Measurements from ENCODE around the gene TANC1.
"Not testable (repeated sequence)": the region's sequence is repeated elsewhere in the genome, so short reads cannot be mapped to it uniquely, and the experiment has no call there.

TANC1 gene

GRCh38 chr2:159133797-159134196, 165.4 kb downstream of the TANC1 start:
- in situ Hi-C loops (cut with MboI; ENCODE audit: low sequenced_read_pairs), result no loop called here

- in situ Hi-C loops (cut with MboI; ENCODE audit: low sequenced_read_pairs), result no loop called here
Observed at GRCh38 chr2:159134979-159135378, 166.5 kb downstream of the TANC1 start.

- in situ Hi-C loops (cut with MboI; ENCODE audit: low sequenced_read_pairs), result no loop called here
Observed at GRCh38 chr2:159136391-159136790, 168.0 kb downstream of the TANC1 start.

- in situ Hi-C loops (cut with MboI; ENCODE audit: low sequenced_read_pairs), result no loop called here
Observed at GRCh38 chr2:159137511-159138241, 169.2 kb downstream of the TANC1 start.

GRCh38 chr2:159138642-159139182, 170.3 kb downstream of the TANC1 start:
- in situ Hi-C loops (cut with MboI; ENCODE audit: low sequenced_read_pairs), result no loop called here

- in situ Hi-C loops (cut with MboI; ENCODE audit: low sequenced_read_pairs), result no loop called here
Observed at GRCh38 chr2:159139216-159139933, 170.9 kb downstream of the TANC1 start.

GRCh38 chr2:159140070-159140769, 171.8 kb downstream of the TANC1 start:
- in situ Hi-C loops (cut with MboI; ENCODE audit: low sequenced_read_pairs), result no loop called here

- in situ Hi-C loops (cut with MboI; ENCODE audit: low sequenced_read_pairs), result not testable (repeated sequence)
Observed at GRCh38 chr2:159140821-159141220, 172.4 kb downstream of the TANC1 start.

- in situ Hi-C loops (cut with MboI; ENCODE audit: low sequenced_read_pairs), result no loop called here
Observed at GRCh38 chr2:159144776-159145614, 176.6 kb downstream of the TANC1 start.

- in situ Hi-C loops (cut with MboI; ENCODE audit: low sequenced_read_pairs), result no loop called here
Observed at GRCh38 chr2:159145745-159146354, 177.4 kb downstream of the TANC1 start.

- in situ Hi-C loops (cut with MboI; ENCODE audit: low sequenced_read_pairs), result no loop called here
Observed at GRCh38 chr2:159146996-159147666, 178.7 kb downstream of the TANC1 start.

- in situ Hi-C loops (cut with MboI; ENCODE audit: low sequenced_read_pairs), result no loop called here
Observed at GRCh38 chr2:159147690-159148089, 179.2 kb downstream of the TANC1 start.

- in situ Hi-C loops (cut with MboI; ENCODE audit: low sequenced_read_pairs), result no loop called here
Observed at GRCh38 chr2:159148901-159149300, 180.5 kb downstream of the TANC1 start.

- in situ Hi-C loops (cut with MboI; ENCODE audit: low sequenced_read_pairs), result no loop called here
Observed at GRCh38 chr2:159149747-159150146, 181.3 kb downstream of the TANC1 start.

GRCh38 chr2:159150280-159150746, 181.9 kb downstream of the TANC1 start:
- in situ Hi-C loops (cut with MboI; ENCODE audit: low sequenced_read_pairs), result no loop called here

- in situ Hi-C loops (cut with MboI; ENCODE audit: low sequenced_read_pairs), result no loop called here
Observed at GRCh38 chr2:159151198-159152127, 183.0 kb downstream of the TANC1 start.

GRCh38 chr2:159152128-159152778, 183.8 kb downstream of the TANC1 start:
- in situ Hi-C loops (cut with MboI; ENCODE audit: low sequenced_read_pairs), result no loop called here

- in situ Hi-C loops (cut with MboI; ENCODE audit: low sequenced_read_pairs), result no loop called here
Observed at GRCh38 chr2:159153063-159153462, 184.6 kb downstream of the TANC1 start.
